CD4-positive, CD25-positive, alpha-beta regulatory T cell (primary cell): ENCODE results near the gene ARHGDIA. TPM values are rescaled to one million over a fixed set of nuclear protein-coding genes. Genes with fewer than 3 reads are reported as not detected.

Experiments
- ATAC-seq, 2 donors: fragments of 150-1000 bp; cut with Tn5 transposase; one replicate each; pipeline ENCODE4 v1.10.0; 2021; ENCODE audit warnings: low read depth in 2 of 2, moderate number of reproducible peaks in 2 of 2, moderate library complexity in 1 of 2
- DNase-seq, 3 donors: peaks; one replicate each; pipeline versions ENCODE4 v3.0.0 to v3.0.0-alpha.2; 2012 to 2022; ENCODE audit warnings: mixed read lengths in 1 of 3
- H3K27ac ChIP-seq: one replicate; pipeline ENCODE4 v1.7.0; 2013; ENCODE audit warnings: mild to moderate bottlenecking, low read length; ENCODE audit not compliant: insufficient read depth, poor library complexity, severe bottlenecking
- H3K27me3 ChIP-seq: one replicate; pipeline ENCODE4 v1.7.0; 2013; ENCODE audit warnings: low read length; ENCODE audit not compliant: control insufficient read depth, insufficient read depth
- H3K36me3 ChIP-seq: one replicate; pipeline ENCODE4 v1.7.0; 2013; ENCODE audit warnings: mild to moderate bottlenecking, low read length, moderate library complexity; ENCODE audit not compliant: control insufficient read depth, insufficient read depth
- H3K4me1 ChIP-seq: 2 replicates; pipeline ENCODE4 v1.7.0; 2013; ENCODE audit warnings: mild to moderate bottlenecking, low read length; ENCODE audit not compliant: insufficient read depth, control insufficient read depth, poor library complexity, severe bottlenecking
- H3K4me3 ChIP-seq: one replicate; pipeline ENCODE4 v1.7.0; 2013; ENCODE audit warnings: low read depth, mild to moderate bottlenecking, low read length, moderate library complexity
- H3K9me3 ChIP-seq, 2 experiments: 1 replicate in 1 of 2; 2 replicates in 1 of 2; pipeline ENCODE4 v1.7.0; 2013; ENCODE audit warnings: low read length in 2 of 2, mild to moderate bottlenecking in 1 of 2, moderate library complexity in 1 of 2; ENCODE audit not compliant: control insufficient read depth in 2 of 2
- H3K27ac Mint-ChIP-seq, 3 donors: one replicate each; pipeline ENCODE4 v1.8.0; 2020 to 2022; ENCODE audit warnings: mild to moderate bottlenecking in 3 of 3, mixed read lengths in 3 of 3, moderate library complexity in 2 of 3
- H3K27me3 Mint-ChIP-seq: one replicate; pipeline ENCODE4 v1.8.0; 2022; ENCODE audit warnings: mild to moderate bottlenecking, mixed read lengths
- H3K36me3 Mint-ChIP-seq: one replicate; pipeline ENCODE4 v1.8.0; 2020; ENCODE audit warnings: mixed read lengths
- H3K4me1 Mint-ChIP-seq, 4 donors: one replicate each; pipeline ENCODE4 v1.8.0; 2020 to 2022; ENCODE audit warnings: mixed read lengths in 4 of 4, mild to moderate bottlenecking in 1 of 4
- H3K4me3 Mint-ChIP-seq, 4 donors: one replicate each; pipeline ENCODE4 v1.8.0; 2020 to 2022; ENCODE audit warnings: mild to moderate bottlenecking in 4 of 4, mixed read lengths in 4 of 4, moderate library complexity in 3 of 4
- H3K9me3 Mint-ChIP-seq, 7 donors: one replicate each; pipeline ENCODE4 v1.8.0; 2020 to 2022; ENCODE audit warnings: mixed read lengths in 7 of 7, mild to moderate bottlenecking in 3 of 7, moderate library complexity in 2 of 7
- polyA plus RNA-seq, 4 donors: library from polyadenylated mRNA; unstranded; fragments of 300-500 nt; fragmentation: Illumina TruSeq; gene quantifications; one replicate each; pipeline ENCODE4 v1.2.3, GENCODE V29; 2021
- total RNA-seq: library from RNA; stranded (reverse); gene quantifications from one replicate; pipeline ENCODE4 v1.2.3, GENCODE V29; 2022

Gene ARHGDIA
- total and polyA plus RNA-seq, 5 donors from 2014 or later, result 91.4 to 578 (median 107) TPM

- peak overlapping the region; percentile 23 to 85 (median 52) for H3K4me3 Mint-ChIP-seq
- H3K4me1 Mint-ChIP-seq, result peaks cover 6 to 48% (median 12%) of the 10 kb centered on the region in 4 donors
- H3K27me3 Mint-ChIP-seq, result peaks cover 4% of the 10 kb centered on the region
These were observed 7.0 kb downstream of the ARHGDIA start for GRCh38 chr17:81863833-81864768.

GRCh38 chr17:81863123-81863675 lies 7.9 kb downstream of the ARHGDIA start:
- H3K4me1 ChIP-seq, result peaks cover 42% of the 10 kb centered on the region
- no peak overlapping the region for H3K27ac ChIP-seq

More at GRCh38 chr17:81863833-81864768, 7.0 kb downstream of the ARHGDIA start:
- Histone ChIP-seq H3K27ac (no peak overlapping the region), H3K9me3 (no peaks in the 10 kb centered on the region), H3K27me3 (no peaks in the 10 kb centered on the region), H3K36me3 (peaks cover 12% of the 10 kb centered on the region), H3K4me3 (no peak overlapping the region), H3K4me1 (peaks cover 36% of the 10 kb centered on the region)
- Mint-ChIP-seq H3K9me3 (no peaks in the 10 kb centered on the region), H3K27ac (peak overlapping the region in 1 of 3 donors; percentile 84), H3K36me3 (peaks cover 5% of the 10 kb centered on the region)
- no peak for DNase-seq
- ATAC-seq, result no peak

GRCh38 chr17:81860756-81861568 lies 10.2 kb downstream of the ARHGDIA start:
- H3K27ac Mint-ChIP-seq, result peak overlapping the region; percentile 93 to 96 (median 96)
- Histone ChIP-seq H3K27ac (peak overlapping the region; percentile 98), H3K27me3 (no peaks in the 10 kb centered on the region), H3K9me3 (no peaks in the 10 kb centered on the region), H3K36me3 (peaks cover 10% of the 10 kb centered on the region), H3K4me3 (peak overlapping the region; percentile 57), H3K4me1 (peaks cover 33% of the 10 kb centered on the region)
- peaks cover 4% of the 10 kb centered on the region for H3K27me3 Mint-ChIP-seq
- peaks cover 5% of the 10 kb centered on the region for H3K36me3 Mint-ChIP-seq
- peak overlapping the region; percentile 91 to 94 (median 94) for H3K4me3 Mint-ChIP-seq
- DNase-seq, result peak; percentile 99 to 100 (median 100)
- H3K9me3 Mint-ChIP-seq, result no peaks in the 10 kb centered on the region
- ATAC-seq, result peak; percentile 87 to 89
- peaks cover 6 to 50% (median 8%) of the 10 kb centered on the region in 4 donors for H3K4me1 Mint-ChIP-seq

More at GRCh38 chr17:81863123-81863675, 7.9 kb downstream of the ARHGDIA start:
- Histone ChIP-seq H3K36me3 (peaks cover 5% of the 10 kb centered on the region), H3K4me3 (no peak overlapping the region), H3K27me3 (no peaks in the 10 kb centered on the region), H3K9me3 (no peaks in the 10 kb centered on the region)
- H3K27ac Mint-ChIP-seq, result peak overlapping the region in 2 of 3 donors; percentile 84 to 95
- H3K4me1 Mint-ChIP-seq, result peaks cover 6 to 51% (median 12%) of the 10 kb centered on the region in 4 donors
- H3K4me3 Mint-ChIP-seq, result peak overlapping the region; percentile 22 to 85 (median 80)
- ATAC-seq (no peak), DNase-seq (no peak)
- peaks cover 5% of the 10 kb centered on the region for H3K36me3 Mint-ChIP-seq
- H3K27me3 Mint-ChIP-seq, result peaks cover 4% of the 10 kb centered on the region
- H3K9me3 Mint-ChIP-seq, result no peaks in the 10 kb centered on the region

GRCh38 chr17:81859906-81860755 lies 11.0 kb downstream of the ARHGDIA start, which contains the start of gene P4HB:
Gene P4HB (minus strand): TSS chr17:81860535. CDS start chr17:81860471, 64 bp downstream.
- H3K36me3 Mint-ChIP-seq, result peaks cover 5% of the 10 kb centered on the region
- no peaks in the 10 kb centered on the region for H3K27me3 ChIP-seq
- peak within 1 kb of the TSS; percentile 93 to 97 (median 96) for H3K27ac Mint-ChIP-seq
- H3K4me3 Mint-ChIP-seq, result peak within 1 kb of the TSS; percentile 93 to 96 (median 94)
- peaks cover 33% of the 10 kb centered on the region for H3K4me1 ChIP-seq
- H3K27ac ChIP-seq, result peak within 1 kb of the TSS; percentile 98
- peaks cover 6 to 46% (median 8%) of the 10 kb centered on the region in 4 donors for H3K4me1 Mint-ChIP-seq
- peaks cover 4% of the 10 kb centered on the region for H3K27me3 Mint-ChIP-seq
- ATAC-seq, result no peak
- peak within 1 kb of the TSS; percentile 83 for H3K4me3 ChIP-seq
- no peaks in the 10 kb centered on the region for H3K9me3 ChIP-seq
- no peak for DNase-seq
- H3K36me3 ChIP-seq, result peaks cover 16% of the 10 kb centered on the region
- H3K9me3 Mint-ChIP-seq, result no peaks in the 10 kb centered on the region

GRCh38 chr17:81858967-81859905 lies 11.9 kb downstream of the ARHGDIA start:
- DNase-seq, result peak in 1 of 3 donors; percentile 38
- peak overlapping the region; percentile 89 to 96 (median 92) for H3K4me3 Mint-ChIP-seq
- ATAC-seq, result no peak
- H3K27ac Mint-ChIP-seq, result peak overlapping the region; percentile 40 to 97 (median 93)
- Histone ChIP-seq H3K27ac (peak overlapping the region; percentile 79), H3K36me3 (peaks cover 23% of the 10 kb centered on the region), H3K27me3 (no peaks in the 10 kb centered on the region), H3K4me1 (peaks cover 33% of the 10 kb centered on the region), H3K9me3 (no peaks in the 10 kb centered on the region), H3K4me3 (peak overlapping the region; percentile 83)
- H3K4me1 Mint-ChIP-seq, result peaks cover 6 to 46% (median 8%) of the 10 kb centered on the region in 4 donors
- H3K27me3 Mint-ChIP-seq, result peaks cover 4% of the 10 kb centered on the region
- H3K9me3 Mint-ChIP-seq, result no peaks in the 10 kb centered on the region
- H3K36me3 Mint-ChIP-seq, result peaks cover 5% of the 10 kb centered on the region

GRCh38 chr17:81858170-81858966 lies 12.8 kb downstream of the ARHGDIA start:
- DNase-seq, result no peak
- Mint-ChIP-seq H3K4me1 (peaks cover 1 to 45% (median 8%) of the 10 kb centered on the region in 4 donors), H3K27me3 (peaks cover 4% of the 10 kb centered on the region), H3K36me3 (peaks cover 5% of the 10 kb centered on the region), H3K27ac (no peak overlapping the region), H3K9me3 (no peaks in the 10 kb centered on the region), H3K4me3 (peak overlapping the region; percentile 74 to 93 (median 89))
- no peak overlapping the region for H3K27ac ChIP-seq
- no peaks in the 10 kb centered on the region for H3K27me3 ChIP-seq
- H3K9me3 ChIP-seq, result no peaks in the 10 kb centered on the region
- peaks cover 33% of the 10 kb centered on the region for H3K4me1 ChIP-seq
- peaks cover 31% of the 10 kb centered on the region for H3K36me3 ChIP-seq
- no peak overlapping the region for H3K4me3 ChIP-seq
- no peak for ATAC-seq
